Occipital lobe (tissue), 2 donors: Measurements from ENCODE around the gene MRPL23. TPM values are rescaled to one million over a fixed set of nuclear protein-coding genes. Genes with fewer than 3 reads are reported as not detected.

ENCODE experiments used
- DNase-seq: peaks from one replicate; lab custom pipeline; 2025; lab: John Stamatoyannopoulos, UW
- total RNA-seq: library from RNA; depleted of rRNA; stranded (reverse); fragments of >200 nt; gene quantifications from one replicate; pipeline ENCODE4 v1.2.3, GENCODE V29; 2014

The MRPL23 gene
- total RNA-seq, 1 donor from 2014 or later: 20.1 TPM

DNA sequence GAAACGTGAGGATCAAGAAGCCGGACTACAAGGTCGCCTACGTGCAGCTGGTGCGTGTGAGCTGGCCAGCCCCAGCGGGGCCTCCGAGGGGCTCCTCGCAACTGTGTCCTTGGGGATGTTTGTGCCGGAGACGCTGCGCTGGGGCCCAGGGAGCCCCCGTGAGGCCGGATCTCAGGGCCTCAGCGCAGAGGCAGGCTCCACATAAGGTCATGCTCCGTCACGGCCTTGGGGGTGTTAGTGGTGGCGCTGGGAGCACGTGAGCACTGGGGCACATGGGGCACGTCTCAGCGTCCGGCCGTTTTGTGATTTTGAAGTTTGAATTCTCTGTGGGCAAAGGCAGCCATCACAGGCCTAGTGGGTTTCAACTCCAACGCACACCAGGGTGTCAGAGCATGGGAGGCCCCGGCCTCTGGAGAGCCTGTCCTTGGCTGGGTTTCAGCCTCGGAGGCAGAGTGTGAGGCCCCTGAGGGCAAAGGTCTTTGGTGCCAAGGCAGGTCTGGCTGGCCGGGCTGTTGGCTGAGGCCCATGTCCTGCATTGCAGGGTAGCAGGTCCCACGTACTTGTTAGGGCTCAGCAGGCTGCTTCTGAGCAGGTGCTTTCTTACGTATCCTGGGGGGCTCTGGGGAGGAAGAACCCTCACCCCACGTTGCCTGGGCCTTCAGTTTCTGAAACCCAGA, 5.8 kb downstream of the MRPL23 start:
- no peak for DNase-seq

DNA sequence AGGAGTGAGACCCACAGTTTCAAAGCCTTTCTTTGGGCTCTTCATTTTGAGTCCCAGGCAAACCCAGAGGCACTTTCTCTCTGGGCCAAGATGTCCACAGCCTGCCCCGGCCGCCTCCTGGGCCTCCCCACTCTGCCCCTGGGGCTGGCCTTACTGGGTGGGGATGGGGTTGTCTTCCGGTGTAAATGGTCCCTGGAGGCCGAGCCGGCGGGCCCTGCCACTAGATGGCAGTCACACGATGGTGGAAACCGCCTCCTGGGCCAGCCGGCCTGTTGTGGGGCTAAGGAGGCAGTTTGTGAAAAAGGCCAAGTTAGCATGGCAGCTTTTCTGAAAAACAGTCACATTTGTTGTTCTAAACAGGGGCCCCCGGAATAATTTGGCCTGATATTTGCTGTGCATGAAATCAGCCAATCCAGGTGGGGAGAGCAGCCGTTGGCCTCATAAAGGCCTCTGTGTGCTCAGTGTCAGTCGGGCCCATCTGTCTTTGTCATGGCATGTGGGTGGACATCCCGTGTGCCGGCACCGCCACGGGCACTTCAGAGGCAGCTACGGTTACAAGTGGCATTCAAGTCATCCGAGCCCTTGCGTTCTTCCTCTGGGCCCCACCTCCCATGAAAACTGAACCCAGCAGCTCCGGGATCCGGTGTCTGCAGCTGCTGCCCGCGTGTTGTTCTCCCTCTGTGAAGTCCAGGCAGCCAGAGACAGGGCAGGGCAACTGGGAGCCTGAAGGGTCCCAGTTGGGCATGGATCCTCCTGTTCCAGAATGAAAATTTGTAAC, 6.5 kb downstream of the MRPL23 start:
- no peak for DNase-seq

DNA sequence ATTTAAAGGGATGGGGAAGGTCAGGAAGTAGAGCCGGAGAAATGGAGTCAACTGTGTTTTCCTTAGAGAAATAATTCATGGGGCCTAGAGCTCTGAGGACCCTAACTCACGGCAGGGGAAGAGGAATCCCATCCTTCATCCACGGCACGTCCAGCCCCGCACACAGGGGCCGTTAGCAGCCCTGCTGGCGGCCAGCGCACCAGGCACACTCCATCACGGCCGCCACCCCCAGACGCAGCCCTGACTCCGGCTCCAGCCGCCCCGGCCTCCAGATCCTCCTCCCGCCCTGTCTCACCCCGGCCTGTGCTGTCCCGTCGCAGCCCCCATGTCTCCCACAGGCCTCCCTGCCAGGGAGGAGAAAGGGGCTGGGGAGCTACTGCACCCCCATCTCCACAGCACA, 11.2 kb downstream of the MRPL23 start:
- no peak for DNase-seq

DNA sequence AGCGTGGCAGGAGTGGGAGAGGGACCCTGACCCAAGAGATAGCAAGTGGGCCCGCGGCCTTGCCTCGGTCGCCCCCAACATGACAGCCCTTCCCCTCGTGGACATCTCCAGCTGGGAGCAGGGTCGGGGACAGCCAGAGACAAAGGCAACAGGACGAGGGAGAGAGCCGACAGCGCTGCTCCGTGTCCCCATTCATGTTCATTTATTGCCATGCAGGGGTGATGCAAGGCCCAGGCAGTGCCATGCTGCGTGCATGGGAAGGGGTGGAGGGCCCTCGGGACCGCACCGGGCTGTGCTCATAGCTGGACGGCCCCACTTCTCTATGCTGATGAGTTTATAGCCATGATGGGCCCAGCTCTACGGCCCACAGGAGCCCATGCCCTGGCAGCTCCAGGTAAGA, 12.7 kb downstream of the MRPL23 start:
- no peak for DNase-seq

DNA sequence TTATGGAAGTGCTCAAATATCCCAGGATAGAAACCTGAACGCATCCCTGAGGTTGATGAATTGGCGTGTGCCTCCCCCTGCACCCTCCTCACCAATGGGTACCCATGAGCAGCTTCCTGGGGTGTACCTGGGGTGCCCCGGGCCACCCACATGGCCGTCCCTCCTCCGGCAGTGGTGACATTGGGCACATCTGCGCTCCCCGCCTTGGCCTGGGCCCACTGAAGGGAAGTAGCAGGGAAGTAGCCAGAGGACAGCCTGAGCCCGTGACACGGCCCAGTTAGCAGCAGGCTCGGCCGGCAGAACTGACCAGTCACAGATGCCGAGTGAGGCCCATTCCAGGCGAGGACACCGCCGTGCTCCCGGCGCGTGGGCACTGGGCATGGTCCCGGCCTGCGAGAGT, 16.7 kb downstream of the MRPL23 start:
- DNase-seq: no peak

DNA sequence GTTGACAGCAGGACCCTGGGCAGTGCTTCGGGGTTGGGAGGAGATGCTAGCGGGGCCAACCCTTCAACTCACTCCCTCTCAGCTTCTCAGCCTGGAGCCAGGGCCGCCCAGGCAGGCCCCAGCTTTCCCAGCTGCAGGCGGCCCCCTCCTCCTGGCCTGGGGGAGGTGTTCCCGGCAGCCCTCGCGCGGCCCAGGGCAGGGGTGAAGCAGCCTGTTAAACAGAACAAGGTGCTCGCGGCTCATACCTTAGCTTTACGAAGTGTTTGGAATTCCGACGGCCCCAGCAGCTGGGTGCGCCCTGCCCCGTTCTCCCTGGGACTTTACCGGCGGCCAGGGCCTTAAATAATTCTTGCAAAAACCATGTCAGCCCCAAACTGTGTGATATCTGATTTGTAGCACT, 17.2 kb downstream of the MRPL23 start:
- no peak for DNase-seq

DNA sequence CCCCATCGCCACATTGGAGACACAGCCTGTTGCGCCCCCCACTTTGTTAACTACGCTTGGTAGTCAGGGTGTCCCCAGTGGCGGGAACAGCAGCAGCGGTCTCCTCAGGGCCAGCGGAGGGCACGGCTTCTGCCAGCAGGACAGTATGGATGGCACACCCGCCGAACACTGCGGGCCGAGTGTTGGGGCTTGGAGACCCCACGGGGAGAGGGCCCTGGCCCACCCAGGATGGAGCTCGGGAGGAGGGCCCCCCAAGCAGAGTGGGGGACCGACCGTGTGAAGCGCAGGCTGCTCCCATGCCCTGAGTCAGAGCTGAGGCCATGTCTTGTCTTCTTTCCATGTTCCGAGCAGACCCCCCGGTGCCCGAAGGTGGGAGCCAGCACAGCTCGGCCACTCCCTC, 17.8 kb downstream of the MRPL23 start:
- DNase-seq: no peak

DNA sequence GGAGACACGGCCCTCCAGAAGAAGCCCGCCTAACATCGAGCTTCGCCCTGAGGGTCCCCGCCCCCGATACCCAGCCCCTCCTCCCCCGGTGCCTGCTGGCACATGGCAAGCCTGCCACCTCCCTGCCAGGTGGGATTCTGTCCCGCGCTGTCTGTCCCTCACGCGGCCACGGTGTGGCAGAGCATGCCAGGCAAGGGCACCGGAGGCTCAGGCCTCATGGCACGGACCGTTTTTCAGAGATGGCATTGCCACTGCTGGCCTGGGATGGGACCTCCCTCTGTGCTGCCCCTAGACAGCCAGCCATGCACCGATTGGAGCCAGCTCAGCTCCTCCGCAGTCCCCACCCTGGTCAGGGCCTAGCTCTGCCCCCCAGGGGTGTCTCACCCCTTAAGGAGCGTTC, 19.4 kb downstream of the MRPL23 start:
- no peak for DNase-seq

DNA sequence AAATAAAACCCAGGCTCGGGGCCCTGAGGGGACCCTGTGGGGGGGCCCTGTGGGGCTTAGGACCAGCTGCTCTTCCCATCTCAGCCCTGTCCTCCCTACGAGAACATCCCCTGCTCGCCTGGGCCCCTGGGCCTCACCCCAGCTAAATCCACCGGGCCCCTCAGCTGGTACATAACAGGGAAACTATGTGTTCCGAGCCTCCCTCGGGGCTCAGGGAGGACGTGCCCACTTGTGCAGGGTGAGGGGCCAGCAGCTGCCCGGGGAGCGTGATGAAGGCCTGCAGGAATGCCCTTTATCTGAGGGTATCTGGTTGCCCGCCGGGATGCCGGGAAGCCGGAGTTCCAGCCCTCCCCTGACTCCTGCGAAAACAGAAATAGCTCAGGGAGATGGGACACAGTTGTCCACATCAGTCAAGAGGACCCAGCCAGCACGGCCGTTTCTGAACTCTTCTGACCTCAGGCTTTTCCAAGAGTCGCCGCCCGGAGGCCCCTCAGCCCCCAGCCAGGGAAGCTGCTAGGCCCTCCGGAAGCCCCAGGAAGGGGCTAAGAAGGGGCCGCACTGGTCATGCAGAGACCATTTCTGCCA, 20.6 kb downstream of the MRPL23 start:
- DNase-seq: no peak

DNA sequence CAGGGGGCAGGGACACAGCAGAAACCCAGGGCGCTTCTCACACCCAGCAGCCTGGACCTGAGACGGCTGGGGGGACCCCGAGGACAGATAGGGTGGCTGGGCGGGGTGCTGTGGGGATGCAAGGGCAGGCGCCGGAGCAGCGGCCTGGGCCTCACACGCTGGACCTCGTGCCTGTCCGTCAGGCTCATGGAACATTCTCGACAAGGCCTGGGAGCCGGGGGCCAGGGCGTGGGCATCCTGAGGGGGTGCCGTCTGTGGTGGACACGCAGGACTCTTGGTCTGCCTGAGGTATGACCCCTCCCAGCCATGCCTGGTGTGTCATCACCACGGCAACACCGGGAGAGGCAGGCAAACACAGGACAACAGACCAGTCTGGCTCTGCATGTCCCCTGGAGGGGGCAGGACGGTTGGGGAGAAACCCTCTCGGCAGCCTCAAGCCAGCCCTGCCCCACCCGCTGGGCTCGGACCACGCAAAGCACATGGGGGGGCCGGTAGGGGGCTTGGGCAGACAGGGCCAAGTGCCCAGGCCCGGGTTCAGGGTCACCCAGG, 21.4 kb downstream of the MRPL23 start:
- DNase-seq: no peak

DNA sequence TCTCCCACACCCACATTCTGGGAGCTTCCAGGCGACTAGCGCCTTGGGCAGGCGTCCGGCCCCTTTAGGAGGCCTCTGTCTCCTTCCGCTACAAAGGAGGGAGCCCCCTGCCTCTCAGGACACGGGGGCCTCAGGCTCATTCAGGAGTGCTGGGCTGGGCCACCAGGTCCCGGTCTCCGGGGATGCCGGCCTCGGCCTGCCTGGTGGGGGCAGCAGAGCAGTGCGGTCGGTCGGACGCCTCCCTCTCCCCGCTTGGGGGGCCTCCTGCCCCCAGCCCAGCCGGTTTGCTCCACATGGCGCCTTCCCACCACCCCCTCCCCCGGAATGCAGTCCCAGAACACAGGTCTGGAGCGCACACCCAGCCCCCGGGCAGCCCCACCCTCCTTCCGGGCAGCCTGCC, 21.9 kb downstream of the MRPL23 start:
- no peak for DNase-seq

DNA sequence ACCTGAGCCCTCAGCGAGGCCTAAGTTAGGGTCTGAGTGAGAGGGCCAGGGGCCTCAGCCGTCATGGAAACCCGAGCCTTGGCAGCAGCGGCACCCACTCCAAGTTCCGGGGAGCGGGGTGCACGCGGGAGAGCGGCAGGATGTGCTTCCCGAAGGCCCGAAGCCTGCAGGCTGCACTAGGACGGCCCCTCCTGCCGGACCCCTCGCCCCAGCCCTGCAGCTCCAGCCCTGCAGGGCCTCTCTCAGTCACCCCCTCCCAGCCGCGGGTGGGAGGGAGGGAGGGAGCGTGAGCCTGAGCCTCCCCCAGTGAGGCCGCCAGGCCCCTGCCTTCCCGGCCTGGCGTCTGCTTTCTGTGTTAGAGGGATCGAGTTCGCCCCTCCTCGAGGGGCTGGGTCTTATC, 22.6 kb downstream of the MRPL23 start:
- DNase-seq: no peak

DNA sequence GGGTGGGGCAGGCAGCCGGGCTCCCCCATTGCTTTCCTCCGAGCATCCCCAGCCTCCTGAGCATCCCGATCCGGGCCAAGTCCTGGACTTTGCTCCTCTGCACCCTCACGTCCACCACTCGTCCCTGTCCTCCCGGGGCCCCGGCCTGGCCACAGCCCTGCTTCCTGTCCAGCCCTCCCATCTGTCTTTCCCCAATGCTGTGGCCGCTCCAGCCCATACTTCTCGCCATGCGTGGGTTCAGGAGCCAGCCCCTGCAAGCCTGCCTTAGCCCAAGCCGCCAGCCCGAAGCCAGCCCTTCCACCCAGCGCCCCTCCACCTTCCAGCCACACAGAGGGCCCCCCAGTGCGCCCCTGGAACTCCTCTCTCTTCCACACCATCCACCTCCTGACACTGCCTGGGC, 23.8 kb downstream of the MRPL23 start:
- DNase-seq: no peak

DNA sequence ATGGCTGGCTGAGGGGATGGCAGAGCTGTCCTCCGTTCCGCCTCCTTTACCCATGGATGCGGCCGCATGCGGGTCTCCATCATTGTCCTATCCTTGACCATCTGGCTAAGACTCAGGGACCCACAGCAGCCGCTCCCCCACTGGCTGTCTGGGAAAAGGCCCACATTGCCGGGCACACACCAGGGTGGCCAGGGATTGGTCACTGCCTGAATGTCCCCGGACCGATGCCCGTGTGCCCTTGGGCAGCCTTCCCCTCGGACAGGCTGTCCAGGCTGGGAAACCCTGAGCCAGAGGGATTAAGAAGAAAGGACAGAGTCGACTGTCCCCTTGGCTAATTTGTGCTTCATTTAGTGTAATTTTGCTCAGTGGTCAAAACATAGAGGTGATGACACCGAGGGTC, 28.1 kb downstream of the MRPL23 start:
- no peak for DNase-seq

DNA sequence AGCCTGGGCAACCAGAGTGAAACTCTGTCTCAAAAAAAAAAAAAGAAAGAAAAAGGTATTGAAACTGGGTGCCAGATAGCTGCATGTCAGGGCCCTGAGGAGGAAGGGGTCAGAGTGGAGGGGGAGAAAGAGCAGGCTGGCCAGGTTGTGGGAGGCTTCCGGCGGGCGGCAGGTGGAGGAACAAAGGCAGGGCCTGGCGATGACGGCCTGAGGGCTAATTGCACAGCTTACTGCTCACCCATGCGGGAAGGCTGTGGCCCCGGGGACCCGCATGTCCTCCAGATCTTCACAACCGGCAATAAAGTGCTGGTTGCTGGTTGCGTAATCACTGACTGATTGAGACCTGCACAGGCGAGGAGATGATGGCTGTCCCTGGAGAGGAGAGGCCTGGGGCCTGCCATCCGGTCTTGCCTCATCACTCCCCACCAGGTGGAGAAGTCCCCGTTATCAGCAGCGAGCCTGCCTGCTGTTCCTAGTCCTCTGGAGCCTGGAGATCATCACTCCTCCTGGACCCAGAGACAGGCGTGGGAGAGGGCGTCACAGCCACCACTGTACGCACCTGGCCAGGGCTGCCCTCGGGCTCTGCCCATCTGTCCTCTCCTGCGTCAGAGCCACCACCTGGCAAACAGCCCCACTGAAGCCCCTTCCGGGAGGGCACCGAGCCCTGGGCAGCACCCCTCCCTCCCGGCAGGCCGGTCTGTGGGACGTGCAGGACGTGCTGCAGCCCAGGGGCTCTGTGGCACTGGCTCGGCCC, 31.8 kb downstream of the MRPL23 start:
- no peak for DNase-seq

DNA sequence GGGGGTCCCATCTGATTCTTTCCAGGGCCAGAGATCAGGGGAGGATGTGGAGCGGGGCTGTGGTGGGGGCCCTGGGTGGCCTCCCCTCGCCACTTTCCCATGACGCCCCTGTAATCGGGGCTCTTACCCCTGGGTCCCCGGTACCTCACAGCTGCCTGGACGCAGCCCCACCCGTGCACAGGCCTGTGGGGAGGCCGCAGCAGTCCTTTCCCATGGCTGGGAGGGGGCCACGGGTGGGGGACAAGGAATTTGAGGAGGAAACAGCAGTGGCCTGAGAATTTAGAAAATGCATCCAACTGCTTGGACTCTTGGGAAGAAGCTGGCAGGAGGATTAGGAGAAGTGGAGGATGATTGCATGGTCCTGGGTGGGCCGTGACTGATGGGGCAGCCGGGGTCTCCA, 32.5 kb downstream of the MRPL23 start:
- DNase-seq: no peak

DNA sequence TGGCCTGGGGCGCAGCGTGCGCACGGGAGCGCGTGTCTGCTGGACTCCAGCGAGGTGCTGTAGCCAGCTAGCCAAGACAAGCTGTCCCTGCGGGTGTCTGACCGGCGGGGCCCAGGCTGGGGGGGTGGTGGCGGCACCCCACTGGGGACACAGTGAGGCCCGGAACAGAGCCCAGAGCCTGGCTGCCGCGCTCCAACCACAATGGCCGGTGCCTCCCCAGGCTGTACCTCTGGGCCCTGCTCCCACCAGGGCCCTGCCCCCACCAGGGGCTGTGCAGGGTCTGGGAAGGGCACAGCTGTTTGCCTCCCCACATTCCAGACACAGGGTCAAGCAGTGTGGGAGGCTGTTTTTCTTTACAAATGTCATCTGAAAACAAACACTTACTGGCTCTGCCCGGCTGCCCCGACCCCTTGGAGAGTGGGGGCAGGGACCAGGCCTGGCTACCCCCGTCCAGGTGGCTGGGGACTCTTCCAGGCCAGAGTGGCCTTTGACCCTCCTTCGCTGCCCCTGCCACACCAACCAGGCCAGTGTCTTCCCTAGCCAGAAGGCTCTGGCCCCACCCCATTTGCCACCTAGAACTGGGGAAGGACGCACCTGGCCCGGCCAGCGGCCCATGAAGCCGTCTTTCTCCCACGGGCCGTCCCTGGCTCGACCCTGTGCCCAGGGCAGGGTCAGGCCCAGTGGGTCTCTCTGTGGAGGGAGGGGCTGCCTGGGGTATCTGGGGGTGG, 35.9 kb downstream of the MRPL23 start:
- DNase-seq: no peak

DNA sequence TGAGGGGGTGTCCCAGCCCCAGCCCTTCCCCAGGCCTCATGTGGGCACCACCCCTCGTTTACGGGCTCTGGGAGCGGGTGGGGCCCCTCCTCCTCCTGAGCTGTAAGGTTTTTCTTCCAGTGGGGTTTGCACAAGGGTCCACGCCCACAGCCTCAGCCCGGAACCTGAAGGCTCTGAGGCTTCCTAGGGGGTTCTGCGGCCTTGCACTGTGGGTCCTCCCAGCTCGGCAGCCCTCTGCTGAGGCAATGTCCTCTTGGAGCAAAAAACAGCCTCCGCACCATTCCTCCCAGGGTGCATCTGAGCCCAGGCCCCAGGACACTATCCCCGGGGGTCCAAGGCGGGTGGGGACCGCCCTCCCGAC, 36.4 kb downstream of the MRPL23 start:
- DNase-seq: no peak

DNA sequence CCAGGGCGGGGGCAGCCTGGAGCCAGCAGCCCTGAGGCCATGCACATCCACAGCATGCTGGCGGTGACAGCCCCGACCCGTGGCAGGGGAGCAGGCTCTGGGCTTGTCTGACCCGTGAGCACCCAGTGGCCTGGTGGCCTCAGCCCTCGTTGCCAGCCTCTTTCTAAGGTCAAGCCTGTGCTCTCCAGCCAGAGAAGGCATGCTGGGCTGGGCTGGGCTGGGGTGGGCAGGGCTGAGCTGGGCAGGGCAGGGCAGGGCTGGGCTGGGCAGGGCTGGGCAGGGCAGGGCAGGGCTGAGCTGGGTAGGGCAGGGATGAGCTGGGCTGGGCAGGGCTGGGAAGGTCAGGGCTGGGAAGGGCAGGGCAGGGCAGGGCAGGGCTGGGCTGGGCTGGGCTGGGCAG, 39.9 kb downstream of the MRPL23 start:
- DNase-seq: no peak

DNA sequence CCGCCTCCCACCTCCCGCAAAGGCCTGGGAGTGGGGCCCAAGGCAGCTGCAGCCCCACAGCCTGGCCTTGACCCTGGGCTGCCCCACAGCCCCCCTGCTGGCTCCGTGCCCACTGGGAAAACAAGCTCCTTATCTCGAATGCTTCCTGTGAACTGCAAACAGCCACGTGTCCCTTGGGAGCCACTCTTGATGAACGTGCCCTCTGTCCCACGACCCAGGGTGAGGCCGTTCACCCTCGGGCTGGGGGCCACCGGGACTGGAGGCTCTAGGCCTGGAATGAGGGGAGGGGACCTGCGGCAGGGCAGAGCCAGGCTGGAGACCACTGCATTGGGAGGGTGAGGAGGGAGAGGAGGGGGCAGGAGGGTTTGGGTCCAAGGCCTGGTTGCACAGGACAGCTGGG, 41.0 kb downstream of the MRPL23 start:
- no peak for DNase-seq

DNA sequence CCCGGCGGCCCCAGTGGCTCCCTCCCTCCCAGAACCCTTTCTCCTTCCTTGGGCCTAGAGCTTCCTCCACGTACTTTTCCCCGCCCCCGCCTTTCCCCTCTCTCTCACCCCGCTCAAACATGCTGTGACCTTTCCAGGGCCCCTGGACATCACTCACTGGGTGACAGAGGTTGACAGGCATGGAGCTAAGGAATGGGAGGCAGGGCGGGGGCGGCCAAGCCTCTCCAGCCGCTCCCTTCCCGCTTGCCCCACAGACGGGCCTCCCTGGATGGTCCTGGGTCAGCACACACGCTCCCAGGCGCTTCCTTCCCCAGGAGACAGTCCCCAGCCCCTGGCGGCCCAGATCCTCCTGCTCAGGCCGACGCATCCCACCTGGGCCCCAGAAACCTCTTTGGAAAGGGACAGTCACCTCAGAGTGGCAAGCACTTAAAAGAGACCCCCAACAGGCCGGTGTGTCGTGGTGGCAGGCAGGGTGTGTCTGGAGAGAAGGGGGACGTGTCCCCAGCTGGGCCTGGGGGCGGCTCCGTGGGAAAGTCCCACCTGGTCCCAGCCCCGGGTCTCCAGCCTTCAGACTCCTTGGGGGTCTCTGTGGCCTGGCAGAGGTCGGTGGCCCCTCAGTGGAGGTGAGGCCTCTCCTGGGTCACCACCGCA, 41.7 kb downstream of the MRPL23 start:
- no peak for DNase-seq
